SK-N-SH (cell line): Measurements from ENCODE around the gene GPR143. TPM values are rescaled to one million over a fixed set of nuclear protein-coding genes. Genes with fewer than 3 reads are reported as not detected.
"Not testable (repeated sequence)": the region's sequence is repeated elsewhere in the genome, so short reads cannot be mapped to it uniquely, and the experiment has no call there.

Source experiments
- CTCF ChIA-PET: fragments of 300-600, 350-600 bp; formaldehyde crosslinking; extraction: SDS; loops from one replicate; lab custom pipeline; 2021; lab: Yijun Ruan, JAX
- POLR2A ChIA-PET: fragments of 350-600 bp; sonication (Branson Sonifier 250); formaldehyde crosslinking; extraction: SDS; loops from one replicate; lab custom pipeline; 2020; ENCODE audit warnings: antibody characterized with exemption, inconsistent platforms; lab: Yijun Ruan, JAX
- DNase-seq: peaks from one replicate; pipeline ENCODE4 v3.0.0; 2012
- H2AFZ ChIP-seq: fragments of 200-600 bp; sonication (generic); 2 replicates; pipeline ENCODE4 v1.8.1; 2016; ENCODE audit warnings: antibody characterized with exemption, mild to moderate bottlenecking, low read depth
- H3F3A ChIP-seq: fragments of 200-600 bp; sonication (generic); replicated peaks from 2 replicates; pipeline ENCODE3; 2016; ENCODE audit warnings: antibody characterized with exemption, mild to moderate bottlenecking; ENCODE audit not compliant: insufficient read depth
- H3K27ac ChIP-seq, 2 experiments: fragments of 200-500 bp in 1 of 2; fragments of 200-600 bp in 1 of 2; sonication (Bioruptor generic) in 1 of 2; sonication (generic), shearing (Covaris generic) in 1 of 2; 2 replicates each; pipeline versions ENCODE4 v1.5.1 to v1.6.1; 2014 to 2016; ENCODE audit warnings: low read depth in 2 of 2, inconsistent platforms in 1 of 2, low read length in 1 of 2, mild to moderate bottlenecking in 1 of 2, mixed read lengths in 1 of 2
- H3K27me3 ChIP-seq: fragments of 200-600 bp; sonication (generic), shearing (Covaris generic); 2 replicates; pipeline ENCODE4 v1.6.1; 2016; ENCODE audit warnings: mixed run types; ENCODE audit not compliant: insufficient read depth
- H3K36me3 ChIP-seq, 2 experiments: fragments of 200-500 bp in 1 of 2; fragments of 200-600 bp in 1 of 2; sonication (Bioruptor generic) in 1 of 2; sonication (generic) in 1 of 2; replicated peaks in 1 of 2; 2 replicates each; pipeline versions ENCODE3 to v1.5.1; 2014 to 2016; ENCODE audit warnings: low read length in 1 of 2, mild to moderate bottlenecking in 1 of 2; ENCODE audit not compliant: insufficient read depth in 2 of 2, control insufficient read depth in 1 of 2
- H3K4me1 ChIP-seq, 2 experiments: fragments of 200-500 bp in 1 of 2; fragments of 200-600 bp in 1 of 2; sonication (Bioruptor generic) in 1 of 2; sonication (generic), shearing (Covaris generic) in 1 of 2; 2 replicates each; pipeline versions ENCODE4 v1.5.1 to v1.6.1; 2014 to 2016; ENCODE audit warnings: low read depth in 1 of 2, low read length in 1 of 2, mixed run types in 1 of 2; ENCODE audit not compliant: insufficient read depth in 2 of 2, control insufficient read depth in 1 of 2
- H3K4me2 ChIP-seq: fragments of 200-600 bp; sonication (generic), shearing (Covaris generic); 2 replicates; pipeline ENCODE4 v1.6.1; 2017; ENCODE audit warnings: mixed run types
- H3K4me3 ChIP-seq, 2 experiments: fragments of 200-500 bp in 1 of 2; fragments of 200-600 bp in 1 of 2; sonication (Bioruptor generic) in 1 of 2; sonication (generic), shearing (Covaris generic) in 1 of 2; 2 replicates each; pipeline versions ENCODE4 v1.5.1 to v1.8.1; 2014 to 2016; ENCODE audit warnings: low read depth in 2 of 2, inconsistent platforms in 1 of 2, low read length in 1 of 2, mild to moderate bottlenecking in 1 of 2, mixed read lengths in 1 of 2, moderate library complexity in 1 of 2
- H3K79me2 ChIP-seq: fragments of 200-600 bp; sonication (generic); 2 replicates; pipeline ENCODE4 v1.8.1; 2017; ENCODE audit warnings: mild to moderate bottlenecking; ENCODE audit not compliant: insufficient read depth
- H3K9ac ChIP-seq: fragments of 200-600 bp; sonication (generic); 2 replicates; pipeline ENCODE4 v1.6.1; 2017; ENCODE audit warnings: mixed run types
- H3K9me2 ChIP-seq: fragments of 200-600 bp; sonication (generic); 2 replicates; pipeline ENCODE4 v1.6.1; 2017; ENCODE audit warnings: mixed run types
- H3K9me3 ChIP-seq: fragments of 200-600 bp; sonication (generic); 2 replicates; pipeline ENCODE4 v1.6.1; 2017; ENCODE audit warnings: mixed run types, mild to moderate bottlenecking, moderate library complexity
- H4K20me1 ChIP-seq: fragments of 200-600 bp; sonication (generic); 2 replicates; pipeline ENCODE4 v1.6.1; 2017; ENCODE audit warnings: mild to moderate bottlenecking, mixed run types; ENCODE audit not compliant: insufficient read depth
- CTCF ChIP-seq: fragments of 200-600 bp; sonication (generic); IDR thresholded peaks from 2 replicates; pipeline ENCODE4 v1.6.1; 2017; ENCODE audit warnings: antibody characterized with exemption, mild to moderate bottlenecking, moderate library complexity
- ELF1 ChIP-seq: IDR thresholded peaks from 2 replicates; pipeline ENCODE4 v1.4.0; 2012
- EP300 ChIP-seq, 2 experiments: IDR thresholded peaks; 2 replicates each; pipeline versions ENCODE4 v1.4.0 to v1.6.1; 2012; ENCODE audit warnings: borderline replicate concordance in 1 of 2, low read depth in 1 of 2, low read length in 1 of 2
- EZH2phosphoT487 ChIP-seq: fragments of 200-600 bp; sonication (generic); IDR thresholded peaks from 2 replicates; pipeline ENCODE4 v1.6.1; 2017; ENCODE audit warnings: low read depth, mixed run types, mild to moderate bottlenecking, antibody characterized with exemption, moderate library complexity, borderline replicate concordance
- FOSL2 ChIP-seq: IDR thresholded peaks from 2 replicates; pipeline ENCODE4 v1.4.0; 2012; ENCODE audit warnings: low read depth, mild to moderate bottlenecking, moderate library complexity, borderline replicate concordance
- FOXM1 ChIP-seq: IDR thresholded peaks from 2 replicates; pipeline ENCODE4 v1.4.0; 2012; ENCODE audit warnings: low read depth, mild to moderate bottlenecking
- GATA2 ChIP-seq: sonication (generic); formaldehyde crosslinking; IDR thresholded peaks from 2 replicates; pipeline ENCODE4 v1.5.0; 2020; ENCODE audit warnings: mild to moderate bottlenecking, missing genetic modification reagents
- NFIC ChIP-seq: IDR thresholded peaks from 2 replicates; pipeline ENCODE4 v1.4.0; 2012; ENCODE audit warnings: borderline replicate concordance
- NRF1 ChIP-seq: IDR thresholded peaks from 2 replicates; pipeline ENCODE4 v1.6.1; 2012; ENCODE audit warnings: low read depth, mild to moderate bottlenecking, low read length
- POLR2AphosphoS5 ChIP-seq: IDR thresholded peaks from 2 replicates; pipeline ENCODE4 v1.6.1; 2012; ENCODE audit warnings: low read depth, low read length
- REST ChIP-seq: IDR thresholded peaks from 2 replicates; pipeline ENCODE4 v1.6.1; 2012; ENCODE audit warnings: mild to moderate bottlenecking, low read depth, low read length, moderate library complexity
- RXRA ChIP-seq: IDR thresholded peaks from 2 replicates; pipeline ENCODE4 v1.4.0; 2012; ENCODE audit warnings: low read depth, mild to moderate bottlenecking, borderline replicate concordance
- TAF1 ChIP-seq: IDR thresholded peaks from 2 replicates; pipeline ENCODE4 v1.6.1; 2012; ENCODE audit warnings: low read depth, mild to moderate bottlenecking, low read length, moderate library complexity, borderline replicate concordance
- TCF12 ChIP-seq: IDR thresholded peaks from 2 replicates; pipeline ENCODE4 v1.4.0; 2012
- USF1 ChIP-seq: IDR thresholded peaks from 2 replicates; pipeline ENCODE4 v1.4.0; 2012; ENCODE audit warnings: low read depth, borderline replicate concordance
- YY1 ChIP-seq: IDR thresholded peaks from 2 replicates; pipeline ENCODE4 v1.4.0; 2012; ENCODE audit warnings: low read depth, mild to moderate bottlenecking
- ZBTB33 ChIP-seq: IDR thresholded peaks from 2 replicates; pipeline ENCODE4 v1.4.0; 2012; ENCODE audit warnings: low read depth, borderline replicate concordance
- WGBS: methylation state at CpG from one replicate; pipeline ENCODE4 v1.1.6; 2017; ENCODE audit warnings: low lambda C conversion rate; 5-methylcytosine and 5-hydroxymethylcytosine counted together
- polyA plus RNA-seq, 3 experiments: library from polyadenylated mRNA; depleted of rRNA; stranded (reverse); fragments of >200 nt; gene quantifications; 2 replicates each; pipeline ENCODE4 v1.2.3, GENCODE V29; 2012

The GPR143 gene
- polyA plus RNA-seq (2012; rRNA removed), result not detected in 2 replicates
- polyA plus RNA-seq (2012; cell fraction: cytosol; rRNA removed), result 0.03 TPM in 1 of 2 replicates, not detected in the other
- not detected in 2 replicates for polyA plus RNA-seq (2012; cell fraction: nucleus; rRNA removed)

- Histone ChIP-seq H3F3A (no peaks in the 10 kb centered on the region), H3K4me1 (no peaks in the 10 kb centered on the region), H3K27me3 (peaks cover 8% of the 10 kb centered on the region; the same call in 1 of the 2 replicates), H4K20me1 (no peaks in the 10 kb centered on the region), H3K9me3 (no peaks in the 10 kb centered on the region), H3K4me3 (no peak within 1 kb of the TSS), H3K9me2 (no peaks in the 10 kb centered on the region), H3K36me3 (no peaks in the 10 kb centered on the region), H2AFZ (no peak within 1 kb of the TSS), H3K9ac (no peak within 1 kb of the TSS), H3K4me2 (no peak within 1 kb of the TSS), H3K79me2 (no peaks in the 10 kb centered on the region), H3K27ac (no peak within 1 kb of the TSS)
- ChIA-PET CTCF (no interaction called here), POLR2A (no interaction called here)
- WGBS, result 66% methylated on average over 15 of the region's 26 CpGs
- no peak for DNase-seq
- no peak for TF ChIP-seq RXRA
- no peak for TF ChIP-seq TCF12
- TF ChIP-seq NRF1, result no peak
- TF ChIP-seq REST, result no peak
- TF ChIP-seq CTCF, result no peak
- no peak for TF ChIP-seq GATA2 (CRISPR knock-in tag)
- TF ChIP-seq ZBTB33, result no peak
- no peak for TF ChIP-seq ELF1
- TF ChIP-seq NFIC, result no peak
- no peak for TF ChIP-seq USF1
- no peak for TF ChIP-seq POLR2AphosphoS5
- no peak for TF ChIP-seq YY1
- no peak for TF ChIP-seq FOXM1
- TF ChIP-seq EZH2phosphoT487, result no peak
- TF ChIP-seq EP300 (IDR thresholded peaks at IDR 0.05; ENCODE audit: borderline replicate concordance in 1 of 2, low read depth in 1 of 2, low read length in 1 of 2), result no peak
- no peak for TF ChIP-seq TAF1
- no peak for TF ChIP-seq FOSL2
Observed at GRCh38 chrX:9765737-9766097, at the start of gene GPR143. Gene GPR143 (minus strand): TSS chrX:9765847. CDS start chrX:9765817, 30 bp downstream.

- H3K27ac ChIP-seq, DNase-seq, H3K9me2 ChIP-seq, H3K79me2 ChIP-seq, H3K9me3 ChIP-seq, H3K4me1 ChIP-seq, H3K36me3 ChIP-seq, POLR2A ChIA-PET, H3K4me2 ChIP-seq, H3K9ac ChIP-seq, H3K27me3 ChIP-seq, H4K20me1 ChIP-seq, H3F3A ChIP-seq, H3K4me3 ChIP-seq, H2AFZ ChIP-seq, CTCF ChIA-PET: not testable (repeated sequence)
- 39% methylated on average over 2 of the region's 3 CpGs for WGBS
Observed at GRCh38 chrX:9811086-9811485, 45.4 kb upstream of the GPR143 start.

- H3K4me2 ChIP-seq, H3K9me3 ChIP-seq, H3K9me2 ChIP-seq, H3K27me3 ChIP-seq, H4K20me1 ChIP-seq, H2AFZ ChIP-seq, H3K4me3 ChIP-seq, H3K4me1 ChIP-seq, DNase-seq, H3K9ac ChIP-seq, POLR2A ChIA-PET, CTCF ChIA-PET, H3K79me2 ChIP-seq, H3K27ac ChIP-seq, H3K36me3 ChIP-seq, H3F3A ChIP-seq: not testable (repeated sequence)
- WGBS, result 28% methylated on average over 5 of the region's 5 CpGs
Observed at GRCh38 chrX:9809876-9810275, 44.2 kb upstream of the GPR143 start.
